ENCODE measurements around the gene CEP152.

Gene CEP152

GRCh38 chr15:48718646-48719045 lies 92.2 kb downstream of the CEP152 start:
- H3K4me3 ChIP-seq (ENCODE audit: low read length), result no peak overlapping the region
- TF ChIP-seq ZNF274 (IDR thresholded peaks at IDR 0.05; ENCODE audit: low read depth, low read length), result no peak

- TF ChIP-seq ZNF274 (IDR thresholded peaks at IDR 0.05; ENCODE audit: low read depth, low read length), result no peak
- no peak overlapping the region for H3K4me3 ChIP-seq (ENCODE audit: low read length)
Measured at GRCh38 chr15:48717458-48717857, 93.4 kb downstream of the CEP152 start.

DNA sequence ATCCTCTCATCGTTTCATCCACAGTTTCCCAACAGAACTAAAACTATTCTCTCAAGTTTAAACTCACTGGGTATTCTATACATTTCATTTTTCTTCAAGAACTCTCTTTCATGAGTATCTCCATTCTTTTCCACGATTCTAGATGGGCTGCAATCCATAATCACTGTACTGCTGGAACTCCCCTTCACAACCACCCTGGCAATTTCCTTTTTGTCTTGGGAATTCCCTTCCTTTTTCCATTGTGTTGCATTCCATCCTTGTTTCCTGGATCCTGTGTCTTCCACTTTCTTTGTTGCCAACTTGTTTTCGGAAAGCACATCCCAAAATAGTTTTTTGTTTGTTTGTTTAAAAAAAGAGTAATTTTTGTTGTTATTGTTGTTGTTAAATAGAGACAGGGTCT lies 98.3 kb downstream of the CEP152 start:
- no peak for TF ChIP-seq ZNF274 (IDR thresholded peaks at IDR 0.05; ENCODE audit: low read depth, low read length)
- no peak overlapping the region for H3K4me3 ChIP-seq (ENCODE audit: low read length)

- TF ChIP-seq ZNF274 (IDR thresholded peaks at IDR 0.05; ENCODE audit: low read depth, low read length), result no peak
- H3K4me3 ChIP-seq (ENCODE audit: low read length), result no peak overlapping the region
Measured at GRCh38 chr15:48710952-48711495, 99.8 kb downstream of the CEP152 start.

DNA sequence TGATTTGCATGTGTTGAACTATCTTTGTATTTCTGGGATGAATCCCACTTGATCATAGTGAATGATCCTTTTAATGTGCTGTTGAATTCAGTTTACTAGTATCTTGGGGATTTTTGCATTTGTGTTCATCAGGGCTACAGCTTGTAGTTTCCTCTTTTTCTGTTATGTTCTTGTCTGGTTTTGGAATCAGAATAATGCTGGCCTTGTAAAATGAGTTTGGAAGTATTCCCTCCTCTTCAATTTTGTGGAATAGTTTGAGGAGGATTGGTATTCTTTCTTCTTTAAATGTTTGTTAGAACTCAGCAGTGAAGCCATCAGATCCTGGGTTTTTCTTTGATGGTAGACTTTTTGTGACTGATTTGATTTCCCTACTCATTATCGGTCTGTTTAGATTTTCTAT lies 102.2 kb downstream of the CEP152 start:
- TF ChIP-seq ZNF274 (IDR thresholded peaks at IDR 0.05; ENCODE audit: low read depth, low read length), result no peak
- no peak overlapping the region for H3K4me3 ChIP-seq (ENCODE audit: low read length)

DNA sequence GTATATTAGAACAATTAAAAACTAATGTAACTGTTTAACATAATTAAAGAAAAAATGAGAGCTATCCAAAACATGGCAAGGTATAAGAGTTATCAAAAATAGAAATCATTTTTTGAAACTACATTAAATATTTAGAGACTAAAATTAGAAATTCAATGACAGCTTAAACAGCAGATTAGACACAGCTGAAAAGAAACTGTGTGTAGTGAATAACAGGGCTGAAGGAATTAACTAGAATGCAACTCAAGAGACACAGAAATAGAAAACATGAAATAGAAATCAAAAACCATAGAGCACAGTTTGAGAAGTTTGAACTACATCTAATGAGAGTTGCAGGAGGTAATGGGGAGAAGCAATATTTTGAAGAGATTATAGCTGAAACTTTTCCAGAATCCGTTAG lies 105.5 kb downstream of the CEP152 start:
- H3K4me3 ChIP-seq (ENCODE audit: low read length), result no peak overlapping the region
- TF ChIP-seq ZNF274 (IDR thresholded peaks at IDR 0.05; ENCODE audit: low read depth, low read length), result no peak

DNA sequence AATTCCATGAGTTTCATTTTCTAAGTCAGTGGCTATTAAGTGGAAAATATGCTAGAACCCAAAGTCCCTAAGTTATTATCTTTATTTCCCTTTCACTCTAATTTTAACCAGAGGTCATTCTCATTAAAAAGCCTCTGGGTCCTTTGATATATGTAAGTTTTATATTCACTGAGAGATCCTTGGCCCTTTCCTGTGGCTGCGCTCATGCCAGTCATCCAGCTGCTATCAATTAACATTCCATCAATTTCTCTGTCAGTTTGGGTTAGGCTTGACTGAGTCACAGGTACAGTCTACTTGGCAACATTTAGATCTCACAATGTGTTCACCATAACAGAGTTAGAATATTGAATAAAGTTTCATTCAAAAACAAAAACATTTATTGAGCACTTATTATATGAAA lies 107.3 kb downstream of the CEP152 start:
- TF ChIP-seq ZNF274 (IDR thresholded peaks at IDR 0.05; ENCODE audit: low read depth, low read length), result no peak
- no peak overlapping the region for H3K4me3 ChIP-seq (ENCODE audit: low read length)

DNA sequence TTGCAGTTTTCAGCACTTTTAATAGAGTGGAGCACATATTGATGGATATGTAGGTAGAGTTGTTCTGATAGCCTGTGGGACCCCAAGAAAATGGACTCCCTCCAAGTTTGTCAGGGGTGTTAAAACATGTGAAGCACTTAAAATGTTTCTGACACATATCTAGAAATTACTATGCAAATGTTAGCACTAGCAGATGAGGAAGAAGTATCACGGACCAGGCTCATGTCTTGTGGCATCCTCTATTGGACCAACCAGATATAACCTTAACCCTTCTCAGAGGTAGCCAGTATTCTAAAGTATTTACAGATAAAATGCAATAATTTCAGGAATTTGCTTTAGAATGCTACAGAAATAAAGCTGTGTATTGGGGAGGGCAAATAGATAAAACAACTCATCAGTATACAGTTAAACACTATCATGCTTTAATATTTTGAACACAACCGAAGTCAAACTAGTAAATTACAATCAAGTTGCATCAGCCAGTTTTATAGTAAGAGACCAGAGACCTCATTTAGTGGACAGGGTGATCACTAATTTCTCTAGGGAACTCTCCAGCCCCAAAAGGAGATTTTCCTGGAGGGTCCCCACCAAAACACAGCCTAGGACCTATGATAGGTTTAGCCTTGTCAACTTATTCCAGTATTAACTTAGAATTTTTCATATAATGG lies 108.2 kb downstream of the CEP152 start:
- no peak overlapping the region for H3K4me3 ChIP-seq (ENCODE audit: low read length)
- TF ChIP-seq ZNF274 (IDR thresholded peaks at IDR 0.05; ENCODE audit: low read depth, low read length), result no peak

DNA sequence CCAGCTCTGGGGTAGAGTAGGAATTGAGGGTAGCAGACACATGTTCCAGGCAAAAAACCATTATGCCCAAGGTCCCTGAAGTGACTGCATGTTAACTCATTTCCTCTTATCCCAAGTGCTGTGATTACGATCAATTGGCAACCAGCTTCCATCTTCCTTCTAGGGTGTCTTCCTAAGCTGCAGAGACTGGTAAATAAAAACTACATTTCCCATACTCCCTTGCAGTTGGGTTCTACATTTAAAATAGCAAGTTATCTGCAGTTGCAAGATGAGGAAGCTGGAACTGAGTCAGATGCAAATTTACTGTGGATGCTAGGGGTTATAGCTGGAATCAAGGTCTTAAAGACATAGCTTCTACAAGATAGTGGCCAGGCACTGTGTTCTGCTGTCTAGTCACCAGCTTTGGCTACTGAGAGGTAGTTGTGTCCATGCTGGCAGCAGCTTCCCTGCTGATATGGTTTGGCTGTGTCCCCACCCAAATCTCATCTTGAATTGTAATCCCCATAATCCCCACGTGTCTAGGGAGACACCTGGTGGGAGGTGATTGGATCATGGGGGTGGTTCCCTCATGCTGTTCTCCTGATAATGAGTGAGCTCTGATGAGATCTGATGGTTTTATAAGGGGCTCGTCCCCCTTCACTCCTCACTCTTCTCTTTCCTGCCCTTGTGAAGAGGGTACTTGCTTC lies 114.1 kb downstream of the CEP152 start:
- TF ChIP-seq ZNF274 (IDR thresholded peaks at IDR 0.05; ENCODE audit: low read depth, low read length), result no peak
- H3K4me3 ChIP-seq (ENCODE audit: low read length), result no peak overlapping the region

DNA sequence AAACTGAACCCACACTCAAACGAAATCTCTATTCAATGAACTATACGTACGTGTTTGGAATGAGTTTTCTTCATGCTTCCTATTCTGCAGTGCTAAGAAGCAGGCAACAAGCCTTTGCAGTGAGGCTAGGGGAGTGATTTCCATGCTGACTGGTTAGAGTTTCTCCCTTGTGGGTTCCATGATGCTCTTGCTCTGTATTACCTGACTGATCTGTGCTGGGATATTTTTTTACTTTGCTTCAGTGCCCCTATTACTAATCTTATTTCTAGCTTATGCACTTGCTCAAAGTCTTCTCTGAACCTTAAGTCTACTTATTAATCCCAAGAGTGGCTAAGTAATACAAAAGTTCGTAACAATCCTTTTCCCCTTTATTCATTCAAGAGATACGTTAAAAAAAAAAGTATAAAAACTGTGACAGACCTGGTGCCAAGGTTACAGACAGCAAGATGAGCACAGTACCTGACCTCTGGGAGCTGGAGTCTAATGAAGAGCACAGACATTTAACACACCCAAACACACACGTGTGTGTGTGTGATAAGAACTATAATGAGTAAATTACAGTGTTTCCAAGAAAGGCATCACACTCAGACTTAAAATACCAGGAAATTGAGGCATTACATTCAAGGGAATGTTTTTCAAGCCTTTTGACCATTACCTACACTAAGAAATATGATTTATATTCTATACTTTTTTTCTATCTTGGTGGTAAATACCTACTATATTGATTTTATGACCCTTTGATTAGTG lies 114.9 kb downstream of the CEP152 start:
- no peak for TF ChIP-seq ZNF274 (IDR thresholded peaks at IDR 0.05; ENCODE audit: low read depth, low read length)
- H3K4me3 ChIP-seq (ENCODE audit: low read length), result no peak overlapping the region

DNA sequence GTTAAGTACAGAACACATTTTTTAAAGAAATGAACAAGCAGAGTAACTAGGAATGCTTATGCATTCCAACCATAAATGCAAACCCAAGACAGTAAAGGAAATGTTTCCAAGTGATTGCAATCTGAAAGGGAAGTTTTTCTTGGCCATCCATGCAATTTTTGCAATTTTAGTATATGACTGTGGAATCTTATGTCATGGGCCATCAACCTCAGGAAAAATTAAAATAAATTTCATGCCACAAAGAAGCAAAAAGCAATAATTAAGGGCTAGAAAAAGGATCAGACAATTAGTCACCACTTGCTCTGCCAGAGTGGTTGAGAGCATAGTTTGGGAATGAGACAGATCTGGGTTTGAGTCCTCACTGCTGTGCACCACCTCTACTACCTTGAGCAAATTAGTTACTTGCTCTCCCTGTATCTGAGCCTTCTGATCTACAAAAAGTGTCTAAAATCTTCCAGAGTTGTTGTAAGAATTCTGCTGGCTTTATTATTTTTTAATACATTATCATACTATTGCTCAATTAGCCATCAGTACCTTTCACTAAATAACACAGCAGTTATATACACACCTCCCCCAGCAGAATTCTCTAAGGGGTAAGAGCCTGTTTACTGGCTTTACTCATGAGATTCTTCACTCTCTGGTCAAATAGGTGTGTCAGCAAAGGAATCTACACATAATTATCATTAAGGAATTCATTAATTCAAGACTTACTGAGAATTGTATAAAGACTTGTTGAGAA lies 115.6 kb downstream of the CEP152 start:
- no peak overlapping the region for H3K4me3 ChIP-seq (ENCODE audit: low read length)
- no peak for TF ChIP-seq ZNF274 (IDR thresholded peaks at IDR 0.05; ENCODE audit: low read depth, low read length)

- no peak for TF ChIP-seq ZNF274 (IDR thresholded peaks at IDR 0.05; ENCODE audit: low read depth, low read length)
Measured at GRCh38 chr15:48693484-48693883, 117.4 kb downstream of the CEP152 start.

GRCh38 chr15:48688493-48688892 lies 122.4 kb downstream of the CEP152 start:
- no peak for TF ChIP-seq ZNF274 (IDR thresholded peaks at IDR 0.05; ENCODE audit: low read depth, low read length)

More at GRCh38 chr15:48693484-48693883, 117.4 kb downstream of the CEP152 start:
- no peak overlapping the region for H3K4me3 ChIP-seq (ENCODE audit: low read length)

More at GRCh38 chr15:48688493-48688892, 122.4 kb downstream of the CEP152 start:
- no peak overlapping the region for H3K4me3 ChIP-seq (ENCODE audit: low read length)

All from GM08714 (cell line).